ENCODE results near the gene C3. TPM values are rescaled to one million over a fixed set of nuclear protein-coding genes. Genes with fewer than 3 reads are reported as not detected.

Gene C3
- total RNA-seq, 1 experiment from 2014 or later, result 5.0 TPM

- POLR2A ChIA-PET, result interaction anchor here (0.5 kb wide), 1 partner anchor 10 kb away, joined by 6 read pairs; no protein-coding TSS in a partner anchor
- no peak for TF ChIP-seq TCF7L2 (IDR thresholded peaks at IDR 0.05; ENCODE audit: low read depth, low read length)
- no peak for TF ChIP-seq POLR2AphosphoS5 (IDR thresholded peaks at IDR 0.05; ENCODE audit: low read depth, low read length)
- TF ChIP-seq SIN3A (IDR thresholded peaks at IDR 0.05; ENCODE audit: borderline replicate concordance, insufficient read depth, low read depth, low read length), result no peak
- no peak for TF ChIP-seq REST (IDR thresholded peaks at IDR 0.05; ENCODE audit: insufficient read depth in 1 of 2, low read depth in 2 of 2, low read length in 1 of 2)
- no peak for TF ChIP-seq CTCF (IDR thresholded peaks at IDR 0.05)
- no peaks in the 10 kb centered on the region for H3K9me3 ChIP-seq (ENCODE audit: control insufficient read depth, insufficient read depth, low read depth, low read length)
- H3K27me3 ChIP-seq (ENCODE audit: control insufficient read depth, insufficient read depth, low read length), result 0 out of 2 replicates have a peak, but pooled peaks cover 3% of the 10 kb centered on the region
- no TSS peak for BruUV-seq (replicated peaks)
- in situ Hi-C loops (cut with HindIII; ENCODE audit: low pct_unique_long_range_greater_than_20kb, low sequenced_read_pairs) (no loop called here), intact Hi-C loops (cut with micrococcal nuclease; ENCODE audit: unreplicated experiment) (no loop called here)
- H3K36me3 ChIP-seq (ENCODE audit: control insufficient read depth, insufficient read depth, low read length), result no peaks in the 10 kb centered on the region
- DNase-seq (ENCODE audit: low read depth, low spot score) (no peak), ATAC-seq (no peak)
- no peak overlapping the region for H3K27ac ChIP-seq (ENCODE audit: low read length)
- H3K4me1 ChIP-seq (ENCODE audit: control insufficient read depth, insufficient read depth, low read length), result no peaks in the 10 kb centered on the region
- no peak overlapping the region for H3K4me3 ChIP-seq (ENCODE audit: low read depth in 2 of 2, low read length in 2 of 2)
- CTCF ChIA-PET, result no interaction called here
Observed at GRCh38 chr19:6652805-6653094, 67.7 kb downstream of the C3 start.

GRCh38 chr19:6651965-6652804, 68.3 kb downstream of the C3 start:
- POLR2A ChIA-PET, result interaction anchor here (0.5 to 0.6 kb wide), 2 partner anchors 10 to 672 kb away, joined by 4 to 6 read pairs; no protein-coding TSS in a partner anchor
- Histone ChIP-seq H3K9me3 (ENCODE audit: control insufficient read depth, insufficient read depth, low read depth, low read length) (no peaks in the 10 kb centered on the region), H3K4me3 (ENCODE audit: low read depth in 2 of 2, low read length in 2 of 2) (no peak overlapping the region), H3K36me3 (ENCODE audit: control insufficient read depth, insufficient read depth, low read length) (no peaks in the 10 kb centered on the region), H3K27ac (ENCODE audit: low read length) (no peak overlapping the region), H3K4me1 (ENCODE audit: control insufficient read depth, insufficient read depth, low read length) (no peaks in the 10 kb centered on the region), H3K27me3 (ENCODE audit: control insufficient read depth, insufficient read depth, low read length) (peaks cover 3% of the 10 kb centered on the region; the same call in 1 of the 2 replicates)
- intact Hi-C loops (cut with micrococcal nuclease; ENCODE audit: unreplicated experiment), result no loop called here
- no TSS peak for BruUV-seq (replicated peaks)
- in situ Hi-C loops (cut with HindIII; ENCODE audit: low pct_unique_long_range_greater_than_20kb, low sequenced_read_pairs), result no loop called here
- DNase-seq (ENCODE audit: low read depth, low spot score) (no peak), ATAC-seq (no peak)
- no peak for TF ChIP-seq TCF7L2 (IDR thresholded peaks at IDR 0.05; ENCODE audit: low read depth, low read length)
- TF ChIP-seq SIN3A (IDR thresholded peaks at IDR 0.05; ENCODE audit: borderline replicate concordance, insufficient read depth, low read depth, low read length), result no peak
- TF ChIP-seq CTCF (IDR thresholded peaks at IDR 0.05), result no peak
- TF ChIP-seq REST (IDR thresholded peaks at IDR 0.05; ENCODE audit: insufficient read depth in 1 of 2, low read depth in 2 of 2, low read length in 1 of 2), result no peak
- TF ChIP-seq POLR2AphosphoS5 (IDR thresholded peaks at IDR 0.05; ENCODE audit: low read depth, low read length), result no peak
- CTCF ChIA-PET, result no interaction called here

Measured in Panc1 (cell line).